Neural cell (in vitro differentiated cells): ENCODE data around the gene KRTAP4-1.

Source experiments
- EP300 ChIP-seq: fragments of 450-650 bp; conservative IDR thresholded peaks from 2 replicates; pipeline ENCODE4 v1.6.1; 2014; ENCODE audit warnings: antibody characterized with exemption, mild to moderate bottlenecking, moderate library complexity; ENCODE audit not compliant: poor library complexity, severe bottlenecking
- EZH2 ChIP-seq: fragments of 200-600, 300-800 bp; shearing (Covaris generic), sonication (generic); IDR thresholded peaks from 2 replicates; pipeline ENCODE4 v1.6.1; 2014; ENCODE audit warnings: antibody characterized with exemption, low read length, borderline replicate concordance, mild to moderate bottlenecking; ENCODE audit not compliant: insufficient read depth, poor library complexity, severe bottlenecking
- MXI1 ChIP-seq: fragments of 450-650 bp; conservative IDR thresholded peaks from 2 replicates; pipeline ENCODE4 v1.6.1; 2014; ENCODE audit warnings: antibody characterized with exemption, mild to moderate bottlenecking; ENCODE audit not compliant: poor library complexity, severe bottlenecking
- TF ChIP-seq, protein P1 (sequence below): fragments of 450-650 bp; IDR thresholded peaks from 2 replicates; pipeline ENCODE4 v1.5.1; 2014; ENCODE audit warnings: antibody characterized with exemption, mild to moderate bottlenecking, moderate library complexity; ENCODE audit not compliant: poor library complexity, severe bottlenecking
- TF ChIP-seq, protein P2 (sequence below): IDR thresholded peaks from 2 replicates; pipeline ENCODE4 v1.6.1; 2012; ENCODE audit warnings: borderline replicate concordance

DNA sequence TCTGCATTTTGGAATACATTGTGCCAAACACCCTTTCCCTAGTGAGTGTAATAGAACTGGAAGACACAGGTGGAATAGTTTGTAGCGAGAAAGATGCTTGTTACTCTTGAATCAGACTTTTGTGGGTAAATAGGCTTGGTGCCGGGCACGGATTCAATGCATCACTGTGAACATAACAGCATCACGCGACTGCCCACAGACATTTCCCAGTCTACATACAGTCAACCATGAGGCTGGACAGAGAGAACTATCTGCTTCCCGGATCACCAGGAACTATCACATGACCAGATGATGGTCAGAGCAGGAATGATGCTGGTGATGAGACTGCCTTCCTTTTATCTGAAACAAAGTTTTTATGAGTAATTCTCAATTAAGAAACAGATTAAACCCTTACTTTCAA, 41.3 kb upstream of the KRTAP4-1 start:
- TF ChIP-seq, protein P1, sequence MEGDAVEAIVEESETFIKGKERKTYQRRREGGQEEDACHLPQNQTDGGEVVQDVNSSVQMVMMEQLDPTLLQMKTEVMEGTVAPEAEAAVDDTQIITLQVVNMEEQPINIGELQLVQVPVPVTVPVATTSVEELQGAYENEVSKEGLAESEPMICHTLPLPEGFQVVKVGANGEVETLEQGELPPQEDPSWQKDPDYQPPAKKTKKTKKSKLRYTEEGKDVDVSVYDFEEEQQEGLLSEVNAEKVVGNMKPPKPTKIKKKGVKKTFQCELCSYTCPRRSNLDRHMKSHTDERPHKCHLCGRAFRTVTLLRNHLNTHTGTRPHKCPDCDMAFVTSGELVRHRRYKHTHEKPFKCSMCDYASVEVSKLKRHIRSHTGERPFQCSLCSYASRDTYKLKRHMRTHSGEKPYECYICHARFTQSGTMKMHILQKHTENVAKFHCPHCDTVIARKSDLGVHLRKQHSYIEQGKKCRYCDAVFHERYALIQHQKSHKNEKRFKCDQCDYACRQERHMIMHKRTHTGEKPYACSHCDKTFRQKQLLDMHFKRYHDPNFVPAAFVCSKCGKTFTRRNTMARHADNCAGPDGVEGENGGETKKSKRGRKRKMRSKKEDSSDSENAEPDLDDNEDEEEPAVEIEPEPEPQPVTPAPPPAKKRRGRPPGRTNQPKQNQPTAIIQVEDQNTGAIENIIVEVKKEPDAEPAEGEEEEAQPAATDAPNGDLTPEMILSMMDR = no peak
- TF ChIP-seq, protein P2, sequence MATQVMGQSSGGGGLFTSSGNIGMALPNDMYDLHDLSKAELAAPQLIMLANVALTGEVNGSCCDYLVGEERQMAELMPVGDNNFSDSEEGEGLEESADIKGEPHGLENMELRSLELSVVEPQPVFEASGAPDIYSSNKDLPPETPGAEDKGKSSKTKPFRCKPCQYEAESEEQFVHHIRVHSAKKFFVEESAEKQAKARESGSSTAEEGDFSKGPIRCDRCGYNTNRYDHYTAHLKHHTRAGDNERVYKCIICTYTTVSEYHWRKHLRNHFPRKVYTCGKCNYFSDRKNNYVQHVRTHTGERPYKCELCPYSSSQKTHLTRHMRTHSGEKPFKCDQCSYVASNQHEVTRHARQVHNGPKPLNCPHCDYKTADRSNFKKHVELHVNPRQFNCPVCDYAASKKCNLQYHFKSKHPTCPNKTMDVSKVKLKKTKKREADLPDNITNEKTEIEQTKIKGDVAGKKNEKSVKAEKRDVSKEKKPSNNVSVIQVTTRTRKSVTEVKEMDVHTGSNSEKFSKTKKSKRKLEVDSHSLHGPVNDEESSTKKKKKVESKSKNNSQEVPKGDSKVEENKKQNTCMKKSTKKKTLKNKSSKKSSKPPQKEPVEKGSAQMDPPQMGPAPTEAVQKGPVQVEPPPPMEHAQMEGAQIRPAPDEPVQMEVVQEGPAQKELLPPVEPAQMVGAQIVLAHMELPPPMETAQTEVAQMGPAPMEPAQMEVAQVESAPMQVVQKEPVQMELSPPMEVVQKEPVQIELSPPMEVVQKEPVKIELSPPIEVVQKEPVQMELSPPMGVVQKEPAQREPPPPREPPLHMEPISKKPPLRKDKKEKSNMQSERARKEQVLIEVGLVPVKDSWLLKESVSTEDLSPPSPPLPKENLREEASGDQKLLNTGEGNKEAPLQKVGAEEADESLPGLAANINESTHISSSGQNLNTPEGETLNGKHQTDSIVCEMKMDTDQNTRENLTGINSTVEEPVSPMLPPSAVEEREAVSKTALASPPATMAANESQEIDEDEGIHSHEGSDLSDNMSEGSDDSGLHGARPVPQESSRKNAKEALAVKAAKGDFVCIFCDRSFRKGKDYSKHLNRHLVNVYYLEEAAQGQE = no peak
- TF ChIP-seq EP300 (no peak), MXI1 (no peak), EZH2 (no peak)
